Measurements from ENCODE around the gene MOSPD3. TPM values are rescaled to one million over a fixed set of nuclear protein-coding genes. Genes with fewer than 3 reads are reported as not detected.

MOSPD3 gene, protein sequence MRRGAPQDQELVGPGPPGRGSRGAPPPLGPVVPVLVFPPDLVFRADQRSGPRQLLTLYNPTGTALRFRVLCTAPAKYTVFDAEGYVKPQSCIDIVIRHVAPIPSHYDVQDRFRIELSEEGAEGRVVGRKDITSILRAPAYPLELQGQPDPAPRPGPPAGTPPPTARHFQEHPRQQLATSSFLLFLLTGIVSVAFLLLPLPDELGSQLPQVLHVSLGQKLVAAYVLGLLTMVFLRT
- total RNA-seq (2022; extraction: Qiagen RNA extraction; ENCODE audit: low read depth), result 17.2 to 20.3 TPM (median 18.1 TPM) in 5 replicates

DNA sequence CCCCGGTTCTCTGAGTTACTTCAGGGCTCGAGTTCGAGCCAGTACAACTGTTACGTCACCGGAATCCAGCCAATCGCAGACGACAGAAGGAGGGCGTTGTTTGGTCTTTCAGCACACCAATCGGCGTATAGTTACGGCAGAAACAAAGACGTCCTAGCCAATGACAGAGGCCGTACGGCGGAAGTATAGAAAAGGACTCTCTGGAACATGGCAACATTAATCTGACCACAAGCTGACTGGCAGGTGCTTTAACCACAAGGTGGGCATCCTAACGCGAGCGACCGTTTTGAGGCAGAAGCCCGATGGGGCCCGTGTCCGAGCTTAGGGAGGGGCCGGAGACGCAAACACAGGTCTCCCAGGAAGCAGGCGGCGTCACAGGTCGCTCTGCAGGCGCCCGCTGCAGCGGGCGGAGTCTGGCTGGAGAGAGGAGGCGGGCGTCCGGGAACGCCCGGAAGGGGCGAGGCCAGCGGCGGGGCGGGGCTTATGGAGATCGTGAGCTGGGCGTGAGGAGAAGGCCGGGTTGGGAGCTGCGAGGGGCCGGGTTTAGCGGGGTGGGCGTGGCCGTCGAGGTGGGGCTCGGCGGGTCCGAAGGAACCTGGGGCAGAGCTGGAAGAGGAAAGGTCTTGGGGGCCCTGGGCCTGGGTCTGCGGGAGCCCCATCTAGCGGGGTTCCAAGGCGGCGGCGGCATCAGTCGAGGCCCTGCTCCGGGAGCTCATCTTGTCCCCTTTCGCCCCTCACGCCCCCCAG, at the start of gene MOSPD3:
MOSPD3 (plus strand) TSS at position 558 of the 747 bp plus-strand sequence. CDS start 252 bp downstream, outside the sequence.

DNA sequence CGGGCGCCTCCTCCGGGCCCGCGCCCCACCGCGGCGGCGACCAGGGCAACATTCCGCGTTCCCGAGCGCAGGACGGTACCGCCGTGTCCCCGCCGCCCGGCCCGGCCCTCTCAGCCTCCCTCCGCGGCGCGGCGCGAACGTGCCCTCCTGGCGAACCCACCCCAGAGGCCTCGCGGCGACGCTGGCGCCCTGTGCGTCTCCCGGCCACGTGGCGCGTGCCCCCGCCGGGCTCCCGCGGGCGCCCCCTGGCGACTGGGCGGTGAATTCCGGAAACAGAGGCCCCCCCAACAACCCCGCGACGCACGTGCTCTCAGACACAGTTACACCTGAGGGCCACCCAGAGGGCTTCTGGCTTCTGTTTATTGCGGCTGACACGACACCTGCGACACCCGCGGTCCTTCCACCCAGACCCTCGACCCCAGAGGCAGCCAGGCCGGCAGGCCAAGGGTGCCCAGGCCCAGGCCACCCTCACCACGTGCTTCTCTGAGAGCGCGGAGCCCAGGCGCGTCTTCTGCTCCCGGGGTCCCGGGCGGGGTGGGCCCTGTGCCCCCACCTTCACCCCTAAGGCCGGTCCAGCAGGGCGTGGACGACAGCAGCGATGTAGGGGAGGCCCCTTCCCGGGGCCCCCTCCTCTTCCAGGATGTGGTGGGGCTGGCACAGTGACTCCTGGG, 38.5 kb upstream of the MOSPD3 start, which contains the start of gene SAP25:
SAP25 (minus strand) TSS at position 210 of the 671 bp plus-strand sequence; CDS start at position 52, 158 bp downstream.

DNA sequence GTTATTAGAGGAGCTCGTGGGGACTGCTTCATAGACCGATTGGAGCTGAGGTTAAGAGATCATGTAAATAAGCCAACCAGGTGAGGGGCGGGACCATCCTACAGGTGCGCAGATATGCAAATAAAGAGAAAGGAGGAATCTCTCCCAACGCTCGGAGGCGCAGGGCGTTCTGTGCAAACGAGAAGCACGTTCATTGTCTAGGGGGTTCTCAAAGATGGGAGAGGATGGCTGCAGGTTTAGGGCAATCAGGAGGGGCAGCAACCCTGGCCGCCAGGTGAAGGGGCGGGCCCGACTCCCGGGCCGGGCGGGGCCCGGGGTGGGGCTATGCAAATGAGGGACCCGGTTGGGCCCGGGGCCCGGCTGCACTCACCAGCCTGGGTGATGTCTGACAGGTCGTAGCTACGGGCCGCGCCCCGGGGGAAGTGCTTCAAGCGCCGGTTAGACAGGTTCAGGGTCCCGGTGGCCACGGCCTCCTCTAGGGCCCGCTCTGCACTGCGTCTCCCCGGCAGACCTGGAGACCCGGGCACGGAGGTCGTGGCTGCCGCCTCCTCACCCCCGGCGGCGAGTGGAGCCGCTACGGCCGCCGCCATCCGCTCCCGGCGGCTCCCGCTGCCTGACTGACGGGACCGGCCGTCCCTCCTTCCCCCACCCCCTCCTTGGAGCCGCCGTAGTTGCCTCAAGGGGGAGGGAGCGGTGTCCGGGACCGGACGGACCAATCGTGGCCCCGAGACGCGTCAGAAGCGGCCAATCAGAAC, 26.7 kb upstream of the MOSPD3 start, which contains the start of gene LRCH4:
LRCH4 (minus strand) TSS at position 619 of the 755 bp plus-strand sequence; CDS start at position 590, 29 bp downstream.

DNA sequence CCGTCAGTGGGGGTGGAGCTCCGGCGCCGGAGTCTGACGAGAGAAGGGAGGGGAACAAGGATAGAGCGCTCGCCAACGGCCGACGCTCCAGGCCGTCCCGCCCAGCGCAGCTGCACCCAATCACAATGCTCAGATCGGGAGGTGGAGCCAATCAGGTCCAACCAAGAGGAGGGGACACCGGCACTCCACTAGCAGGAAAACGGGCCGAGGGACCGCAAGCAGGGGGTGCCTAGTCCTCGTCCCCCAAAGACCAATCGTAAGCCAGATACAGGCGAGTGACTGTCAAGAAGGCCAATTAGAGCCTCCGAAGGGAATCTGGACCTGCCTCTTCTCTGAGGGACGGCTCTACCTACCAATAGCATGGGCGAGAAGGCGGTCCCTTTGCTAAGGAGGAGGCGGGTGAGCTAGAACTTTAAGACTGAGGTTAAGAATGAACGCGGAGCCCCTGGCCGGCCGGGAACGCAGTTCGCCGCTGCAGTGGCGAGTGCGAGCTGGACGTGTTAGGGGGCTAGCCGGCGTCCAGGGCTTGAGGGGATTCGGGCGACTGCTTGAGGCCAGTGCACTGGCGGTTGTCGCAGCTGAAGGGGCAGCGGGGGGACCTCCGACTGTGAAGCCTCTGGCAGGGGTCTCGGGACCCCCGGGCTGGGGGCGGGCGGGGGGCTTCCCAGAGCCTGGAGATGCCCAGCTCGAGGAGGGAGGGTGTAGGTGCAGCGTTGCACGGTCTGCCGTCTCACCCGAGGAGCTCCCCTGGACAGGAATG, 25.9 kb upstream of the MOSPD3 start, which contains the start of gene FBXO24:
FBXO24 (plus strand) TSS at position 63 of the 760 bp plus-strand sequence; CDS start at position 361, 298 bp downstream.

DNA sequence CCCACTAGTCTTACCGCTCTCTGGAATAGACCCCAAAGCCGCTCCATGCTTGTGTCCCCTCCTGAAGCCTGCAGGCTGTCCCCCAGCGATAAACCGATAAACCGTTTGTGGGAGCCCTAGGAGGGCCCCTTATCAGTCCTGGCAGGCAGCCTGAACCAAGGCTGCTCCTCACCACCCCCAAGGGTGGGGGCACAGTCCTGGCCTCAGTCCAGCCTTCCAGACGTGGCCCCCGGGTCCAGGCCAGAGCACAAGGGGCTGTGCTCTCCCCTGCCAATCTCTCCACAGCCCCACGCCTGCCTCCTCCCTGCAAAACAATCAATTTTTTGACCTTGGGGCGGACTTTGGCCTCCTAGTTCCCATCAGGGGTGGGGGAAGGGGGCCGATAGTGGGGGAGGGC, 29.1 kb downstream of the MOSPD3 start, which contains the start of gene TFR2:
TFR2 (minus strand) TSS at position 90 of the 397 bp plus-strand sequence; CDS start at position 47, 43 bp downstream.

DNA sequence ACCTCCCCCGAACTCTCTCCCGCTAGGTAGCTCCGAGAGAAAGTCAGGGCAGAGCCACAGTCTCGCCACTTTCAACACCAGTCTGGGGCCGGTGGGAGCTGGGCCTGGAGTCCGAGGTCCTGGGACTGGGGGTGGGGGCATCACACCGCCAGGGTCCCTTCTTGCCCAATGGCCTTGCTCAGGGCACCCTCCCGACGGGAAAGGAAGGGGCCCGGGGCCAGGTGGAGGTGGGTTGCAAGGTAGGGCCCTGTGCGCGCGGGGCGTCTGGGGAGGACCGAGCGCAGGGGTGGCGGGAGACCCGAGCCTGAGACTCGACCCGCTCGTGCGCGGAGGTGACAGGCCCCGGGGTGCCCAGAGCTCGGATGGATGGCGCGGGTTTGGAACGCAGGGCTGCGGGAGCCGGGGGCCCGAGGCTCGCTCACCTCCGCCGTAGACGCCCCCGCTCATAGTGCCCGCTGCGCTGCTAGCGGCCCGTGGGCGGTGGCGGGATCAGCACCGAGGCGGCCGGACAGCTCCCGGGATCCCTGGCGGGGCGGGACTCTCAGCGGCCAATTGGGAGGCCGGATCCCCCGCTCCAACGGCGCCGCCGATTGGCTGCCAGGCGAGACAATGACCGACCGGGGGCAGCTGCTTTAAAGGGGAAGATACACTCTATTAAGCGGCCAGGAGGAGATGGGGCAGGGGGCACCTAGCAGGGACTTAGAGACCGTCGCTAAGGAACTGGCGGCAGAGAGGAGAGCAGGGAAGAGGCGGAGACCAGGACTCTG, 43.8 kb downstream of the MOSPD3 start, which contains the start of gene ACTL6B:
ACTL6B (minus strand) TSS at position 541 of the 767 bp plus-strand sequence; CDS start at position 447, 94 bp downstream.

Other genes with a start within 250 kb of the MOSPD3 start
- 3.4 to 5.8 TPM (median 5.2 TPM) in 5 replicates for gene PILRA, start 239.1 kb upstream of the MOSPD3 start, total RNA-seq (2022; extraction: Qiagen RNA extraction; ENCODE audit: low read depth)
- 1.2 to 1.8 TPM (median 1.5 TPM) in 5 replicates for gene ZCWPW1, start 183.8 kb upstream of the MOSPD3 start, total RNA-seq (2022; extraction: Qiagen RNA extraction; ENCODE audit: low read depth)
- gene MEPCE, start 182.7 kb upstream of the MOSPD3 start, total RNA-seq (2022; extraction: Qiagen RNA extraction; ENCODE audit: low read depth), result 39.3 to 50.6 TPM (median 43.3 TPM) in 5 replicates
- gene PPP1R35, start 176.0 kb upstream of the MOSPD3 start, total RNA-seq (2022; extraction: Qiagen RNA extraction; ENCODE audit: low read depth), result 27.7 to 53.3 TPM (median 48.9 TPM) in 5 replicates
- gene SPACDR, start 148.3 kb upstream of the MOSPD3 start, total RNA-seq (2022; extraction: Qiagen RNA extraction; ENCODE audit: low read depth), result 0.45 to 0.90 TPM (median 0.75 TPM) in 4 of 5 replicates, not detected in the other
- gene TSC22D4, start 133.3 kb upstream of the MOSPD3 start, total RNA-seq (2022; extraction: Qiagen RNA extraction; ENCODE audit: low read depth), result 27.0 to 38.4 TPM (median 33.2 TPM) in 5 replicates
- 0.52 to 1.1 TPM (median 0.85 TPM) in 5 replicates for gene NYAP1, start 128.6 kb upstream of the MOSPD3 start, total RNA-seq (2022; extraction: Qiagen RNA extraction; ENCODE audit: low read depth)
- 8.5 to 16.0 TPM (median 12.5 TPM) in 5 replicates for gene AGFG2, start 73.3 kb upstream of the MOSPD3 start, total RNA-seq (2022; extraction: Qiagen RNA extraction; ENCODE audit: low read depth)
- gene SAP25, start 38.6 kb upstream of the MOSPD3 start, total RNA-seq (2022; extraction: Qiagen RNA extraction; ENCODE audit: low read depth), result 0.28 to 0.88 TPM (median 0.68 TPM) in 4 of 5 replicates, not detected in the other
- 12.9 to 16.1 TPM (median 14.0 TPM) in 5 replicates for gene LRCH4, start 26.4 kb upstream of the MOSPD3 start, total RNA-seq (2022; extraction: Qiagen RNA extraction; ENCODE audit: low read depth)
- gene FBXO24, start 26.2 kb upstream of the MOSPD3 start, total RNA-seq (2022; extraction: Qiagen RNA extraction; ENCODE audit: low read depth), result 0.12 to 0.24 TPM (median 0.22 TPM) in 5 replicates
- gene PCOLCE, start 10.2 kb upstream of the MOSPD3 start, total RNA-seq (2022; extraction: Qiagen RNA extraction; ENCODE audit: low read depth), result 4.9 to 11.2 TPM (median 8.6 TPM) in 5 replicates
- 2.3 to 3.1 TPM (median 2.6 TPM) in 5 replicates for gene TFR2, start 29.0 kb downstream of the MOSPD3 start, total RNA-seq (2022; extraction: Qiagen RNA extraction; ENCODE audit: low read depth)
- gene ACTL6B, start 43.9 kb downstream of the MOSPD3 start, total RNA-seq (2022; extraction: Qiagen RNA extraction; ENCODE audit: low read depth), result not detected in 5 replicates
- gene GNB2, start 61.2 kb downstream of the MOSPD3 start, total RNA-seq (2022; extraction: Qiagen RNA extraction; ENCODE audit: low read depth), result 196 to 273 TPM (median 234 TPM) in 5 replicates
- gene GIGYF1, start 81.7 kb downstream of the MOSPD3 start, total RNA-seq (2022; extraction: Qiagen RNA extraction; ENCODE audit: low read depth), result 15.2 to 24.0 TPM (median 19.9 TPM) in 5 replicates
- gene POP7, start 93.6 kb downstream of the MOSPD3 start, total RNA-seq (2022; extraction: Qiagen RNA extraction; ENCODE audit: low read depth), result 73.4 to 102 TPM (median 92.0 TPM) in 5 replicates
- 0.07 to 0.09 TPM in 2 of 5 replicates, not detected in the others for gene EPO, start 107.9 kb downstream of the MOSPD3 start, total RNA-seq (2022; extraction: Qiagen RNA extraction; ENCODE audit: low read depth)
- gene ZAN, start 121.1 kb downstream of the MOSPD3 start, total RNA-seq (2022; extraction: Qiagen RNA extraction; ENCODE audit: low read depth), result not detected in 5 replicates
- 34.2 to 45.6 TPM (median 41.5 TPM) in 5 replicates for gene EPHB4, start 215.0 kb downstream of the MOSPD3 start, total RNA-seq (2022; extraction: Qiagen RNA extraction; ENCODE audit: low read depth)
- 14.0 to 16.5 TPM (median 14.7 TPM) in 5 replicates for gene SLC12A9, start 240.2 kb downstream of the MOSPD3 start, total RNA-seq (2022; extraction: Qiagen RNA extraction; ENCODE audit: low read depth)